Ishikawa (cell line): Measurements from ENCODE around the gene RSF1.
"Not testable (repeated sequence)": the region's sequence is repeated elsewhere in the genome, so short reads cannot be mapped to it uniquely, and the experiment has no call there.

Source experiments
- CEBPB ChIP-seq: IDR thresholded peaks from 2 replicates; pipeline ENCODE4 v1.6.1; 2012
- CREB1 ChIP-seq: IDR thresholded peaks from 2 replicates; pipeline ENCODE4 v1.6.1; 2012; ENCODE audit warnings: low read depth
- EGR1 ChIP-seq: IDR thresholded peaks from 2 replicates; pipeline ENCODE4 v1.6.1; 2012
- EP300 ChIP-seq: IDR thresholded peaks from 2 replicates; pipeline ENCODE4 v1.6.1; 2012; ENCODE audit warnings: borderline replicate concordance
- FOXM1 ChIP-seq: IDR thresholded peaks from 2 replicates; pipeline ENCODE4 v1.6.1; 2012; ENCODE audit warnings: low read depth, borderline replicate concordance
- MAX ChIP-seq: IDR thresholded peaks from 2 replicates; pipeline ENCODE4 v1.6.1; 2012
- NFIC ChIP-seq: IDR thresholded peaks from 2 replicates; pipeline ENCODE4 v1.6.1; 2012
- RAD21 ChIP-seq: IDR thresholded peaks from 2 replicates; pipeline ENCODE4 v1.6.1; 2012; ENCODE audit warnings: low read depth
- REST ChIP-seq: IDR thresholded peaks from 2 replicates; pipeline ENCODE4 v1.6.1; 2012; ENCODE audit warnings: low read depth, mild to moderate bottlenecking
- TAF1 ChIP-seq: IDR thresholded peaks from 2 replicates; pipeline ENCODE4 v1.6.1; 2012; ENCODE audit warnings: low read depth, mild to moderate bottlenecking
- TCF12 ChIP-seq: IDR thresholded peaks from 2 replicates; pipeline ENCODE4 v1.6.1; 2012; ENCODE audit warnings: low read depth
- TEAD4 ChIP-seq: IDR thresholded peaks from 2 replicates; pipeline ENCODE4 v1.6.1; 2012
- YY1 ChIP-seq: IDR thresholded peaks from 2 replicates; pipeline ENCODE4 v1.6.1; 2012; ENCODE audit warnings: low read depth
- ZBTB7A ChIP-seq: IDR thresholded peaks from 2 replicates; pipeline ENCODE4 v1.6.1; 2012; ENCODE audit warnings: low read depth

- TF ChIP-seq MAX, YY1, FOXM1, EGR1, NFIC, REST, ZBTB7A, EP300, TEAD4, TCF12, TAF1, RAD21, CREB1: not testable (repeated sequence)
- peak; percentile 81 for TF ChIP-seq CEBPB
Observed at GRCh38 chr11:77857906-77858457, 37.5 kb upstream of the RSF1 start.
